HFF-Myc (cell line): ENCODE measurements around the gene MYO18B.

ENCODE experiments used
- DNase-seq: peaks from one replicate; pipeline ENCODE4 v3.0.0-alpha.2; 2011; ENCODE audit warnings: low read depth; ENCODE audit errors: extremely low read depth
- H3K4me3 ChIP-seq: replicated peaks from 2 replicates; pipeline ENCODE4 v1.5.1; 2011; ENCODE audit warnings: low read depth, mild to moderate bottlenecking, control low read depth, low read length
- CTCF ChIP-seq: IDR thresholded peaks from 2 replicates; pipeline ENCODE4 v1.5.1; 2012; ENCODE audit warnings: mild to moderate bottlenecking, low read depth, low read length, control low read depth; ENCODE audit errors: missing control alignments

MYO18B gene

GRCh38 chr22:25779426-25779825 is 37.4 kb downstream of the MYO18B start:
- no peak for TF ChIP-seq CTCF
- H3K4me3 ChIP-seq: no peak overlapping the region

GRCh38 chr22:25779890-25780289 is 37.9 kb downstream of the MYO18B start:
- no peak for DNase-seq
- no peak for TF ChIP-seq CTCF

More at GRCh38 chr22:25779426-25779825, 37.4 kb downstream of the MYO18B start:
- no peak for DNase-seq

GRCh38 chr22:25780673-25781072 is 38.7 kb downstream of the MYO18B start:
- no peak for DNase-seq
- H3K4me3 ChIP-seq: no peak overlapping the region
- no peak for TF ChIP-seq CTCF

More at GRCh38 chr22:25779890-25780289, 37.9 kb downstream of the MYO18B start:
- no peak overlapping the region for H3K4me3 ChIP-seq

- TF ChIP-seq CTCF: no peak
- DNase-seq: no peak
- H3K4me3 ChIP-seq: no peak overlapping the region
Measured at GRCh38 chr22:25781801-25782200, 39.8 kb downstream of the MYO18B start.

- TF ChIP-seq CTCF: no peak
- no peak for DNase-seq
- no peak overlapping the region for H3K4me3 ChIP-seq
Measured at GRCh38 chr22:25782831-25783230, 40.8 kb downstream of the MYO18B start.

- no peak for DNase-seq
Measured at GRCh38 chr22:25783856-25784255, 41.9 kb downstream of the MYO18B start.

More at GRCh38 chr22:25783856-25784255, 41.9 kb downstream of the MYO18B start:
- no peak overlapping the region for H3K4me3 ChIP-seq
- no peak for TF ChIP-seq CTCF
